GM04504 (cell line): ENCODE measurements around the gene CD27.
A peak's percentile ranks its signal among the peaks of the same experiment; 100 is the strongest.

ENCODE experiments used
- DNase-seq: peaks from one replicate; pipeline ENCODE4 v3.0.0-alpha.2; 2012; ENCODE audit warnings: low read depth

Gene CD27

GRCh38 chr12:6434205-6435140, 10.3 kb upstream of the CD27 start:
- no peak for DNase-seq

DNA sequence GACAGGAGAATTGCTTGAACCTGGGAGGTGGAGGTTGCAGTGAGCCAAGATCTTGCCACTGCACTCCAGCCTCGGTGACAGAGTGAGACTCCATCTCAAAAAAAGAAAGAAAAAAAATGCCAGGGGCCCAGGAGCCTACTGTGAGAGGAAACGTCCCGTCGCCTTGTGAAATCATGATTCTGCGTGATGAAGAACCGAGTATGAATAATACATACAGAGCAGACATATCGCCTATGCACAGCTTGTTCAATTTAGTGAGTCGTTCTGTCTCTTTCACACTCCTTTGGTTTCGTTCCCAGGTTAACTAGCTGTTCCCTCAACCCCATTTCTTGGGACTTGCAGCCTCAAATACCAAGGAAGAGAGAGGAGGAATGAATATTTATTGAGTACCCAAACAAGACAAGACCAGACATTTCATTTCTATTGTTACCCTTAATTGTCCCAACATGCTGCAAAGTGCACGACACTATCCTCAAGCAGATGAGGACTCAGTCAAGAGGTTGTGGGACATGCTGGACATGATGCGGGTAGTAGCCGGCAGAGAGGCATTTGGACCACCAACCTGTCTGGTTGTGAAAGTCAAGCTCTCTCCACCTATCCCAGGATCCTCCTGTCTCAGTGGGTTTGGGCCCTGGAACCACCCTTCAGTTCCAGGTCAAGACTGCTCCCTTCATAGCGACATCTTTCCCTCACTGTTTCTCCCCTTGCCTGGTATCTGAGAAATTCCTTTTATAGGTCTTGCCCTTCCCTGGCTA, 8.6 kb upstream of the CD27 start:
- DNase-seq = peak; percentile 28

- no peak for DNase-seq
Measured at GRCh38 chr12:6437586-6437985, 7.2 kb upstream of the CD27 start.

DNA sequence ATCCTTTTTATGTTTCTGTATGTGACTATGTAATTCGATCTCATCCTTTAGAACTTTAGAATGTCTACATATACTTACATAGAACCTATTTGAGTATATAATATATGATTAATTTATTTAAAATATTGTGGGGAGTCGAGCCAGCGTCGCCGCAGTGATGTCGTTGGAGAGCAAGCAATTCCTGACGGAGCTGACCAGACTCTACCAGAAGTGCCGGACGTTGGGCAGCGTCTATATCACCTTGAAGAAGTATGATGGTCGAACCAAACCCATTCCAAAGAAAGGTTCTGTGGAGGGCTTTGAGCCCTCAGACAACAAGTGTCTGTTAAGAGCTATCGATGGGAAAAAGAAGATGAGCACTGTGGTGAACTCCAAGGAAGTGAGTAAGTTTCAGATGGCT, 6.4 kb upstream of the CD27 start:
- no peak for DNase-seq

GRCh38 chr12:6440391-6440790, 4.4 kb upstream of the CD27 start:
- DNase-seq = no peak

GRCh38 chr12:6442836-6443235, 1.9 kb upstream of the CD27 start:
- DNase-seq = no peak

- DNase-seq = no peak
Measured at GRCh38 chr12:6443361-6443983, 1.3 kb upstream of the CD27 start.

GRCh38 chr12:6444031-6444430, 724 bp upstream of the CD27 start:
- DNase-seq = no peak

DNA sequence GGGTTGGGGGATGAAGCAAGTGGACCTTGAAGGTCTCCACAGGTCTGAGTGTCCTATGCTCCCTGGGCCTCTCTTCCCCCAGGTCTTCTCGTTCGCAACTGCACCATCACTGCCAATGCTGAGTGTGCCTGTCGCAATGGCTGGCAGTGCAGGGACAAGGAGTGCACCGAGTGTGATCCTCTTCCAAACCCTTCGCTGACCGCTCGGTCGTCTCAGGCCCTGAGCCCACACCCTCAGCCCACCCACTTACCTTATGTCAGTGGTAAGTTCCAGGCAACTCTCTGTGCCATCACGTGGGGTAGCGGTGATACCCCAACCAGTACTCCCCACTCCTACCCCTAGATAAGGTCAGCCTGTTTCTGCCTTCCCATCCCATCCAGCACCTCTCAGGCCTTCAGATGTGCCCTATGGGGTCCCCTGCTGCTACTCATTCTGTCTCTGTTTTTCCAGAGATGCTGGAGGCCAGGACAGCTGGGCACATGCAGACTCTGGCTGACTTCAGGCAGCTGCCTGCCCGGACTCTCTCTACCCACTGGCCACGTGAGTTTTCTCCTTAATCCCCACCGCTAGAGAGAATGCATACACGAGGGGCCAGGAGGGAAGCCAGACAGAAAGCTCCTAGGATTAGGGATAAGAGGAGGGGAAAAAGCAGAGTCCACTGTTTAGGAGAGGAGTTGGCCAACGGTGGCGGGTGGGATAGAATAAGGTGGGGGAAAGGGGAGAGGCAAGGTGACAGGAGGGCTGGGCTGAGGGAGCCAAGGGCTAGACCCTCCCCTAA, 5.5 kb downstream of the CD27 start:
- no peak for DNase-seq

DNA sequence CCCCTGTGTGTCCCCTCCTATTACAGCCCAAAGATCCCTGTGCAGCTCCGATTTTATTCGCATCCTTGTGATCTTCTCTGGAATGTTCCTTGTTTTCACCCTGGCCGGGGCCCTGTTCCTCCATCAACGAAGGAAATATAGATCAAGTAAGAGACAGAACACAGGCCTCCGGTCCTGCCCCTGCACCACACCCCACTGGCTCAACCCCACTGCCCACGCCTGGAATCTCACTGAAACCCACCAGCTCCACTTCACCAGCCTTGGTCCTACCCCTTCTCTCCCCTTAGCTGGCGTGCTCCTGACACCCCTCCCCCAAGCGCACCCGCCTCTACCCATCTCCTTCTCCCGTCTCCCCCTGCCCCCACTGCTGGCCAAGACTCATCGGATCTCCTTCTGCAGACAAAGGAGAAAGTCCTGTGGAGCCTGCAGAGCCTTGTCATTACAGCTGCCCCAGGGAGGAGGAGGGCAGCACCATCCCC, 6.2 kb downstream of the CD27 start:
- DNase-seq = no peak

- peak; percentile 69 for DNase-seq
Measured at GRCh38 chr12:6451348-6452244, 6.8 kb downstream of the CD27 start, which contains the start of gene TAPBPL. TAPBPL (plus strand) TSS chr12:6452042; CDS start chr12:6452249, 207 bp downstream.

- DNase-seq = no peak
Measured at GRCh38 chr12:6452245-6452943, 7.6 kb downstream of the CD27 start.

DNA sequence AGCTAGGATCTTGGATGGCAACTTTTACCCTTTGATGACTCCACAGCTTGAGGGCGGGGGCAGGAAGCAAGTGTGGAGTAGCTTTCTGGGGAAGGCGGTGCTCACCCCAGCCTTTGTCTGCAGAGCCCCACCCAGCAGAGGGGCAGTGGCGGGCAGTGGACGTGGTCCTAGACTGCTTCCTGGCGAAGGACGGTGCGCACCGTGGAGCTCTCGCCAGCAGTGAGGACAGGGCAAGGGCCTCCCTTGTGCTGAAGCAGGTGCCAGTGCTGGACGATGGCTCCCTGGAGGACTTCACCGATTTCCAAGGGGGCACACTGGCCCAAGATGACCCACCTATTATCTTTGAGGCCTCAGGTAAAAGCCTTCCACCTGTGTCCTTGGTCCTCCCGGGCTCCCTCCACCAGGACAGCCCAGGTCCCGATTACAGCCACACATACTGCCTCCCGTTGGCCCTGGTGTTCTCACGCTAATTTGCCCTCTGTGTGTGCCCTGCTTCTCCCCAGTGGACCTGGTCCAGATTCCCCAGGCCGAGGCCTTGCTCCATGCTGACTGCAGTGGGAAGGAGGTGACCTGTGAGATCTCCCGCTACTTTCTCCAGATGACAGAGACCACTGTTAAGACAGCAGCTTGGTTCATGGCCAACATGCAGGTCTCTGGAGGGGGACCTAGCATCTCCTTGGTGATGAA, 8.3 kb downstream of the CD27 start:
- no peak for DNase-seq

GRCh38 chr12:6457220-6457945, 12.6 kb downstream of the CD27 start:
- DNase-seq = no peak

DNA sequence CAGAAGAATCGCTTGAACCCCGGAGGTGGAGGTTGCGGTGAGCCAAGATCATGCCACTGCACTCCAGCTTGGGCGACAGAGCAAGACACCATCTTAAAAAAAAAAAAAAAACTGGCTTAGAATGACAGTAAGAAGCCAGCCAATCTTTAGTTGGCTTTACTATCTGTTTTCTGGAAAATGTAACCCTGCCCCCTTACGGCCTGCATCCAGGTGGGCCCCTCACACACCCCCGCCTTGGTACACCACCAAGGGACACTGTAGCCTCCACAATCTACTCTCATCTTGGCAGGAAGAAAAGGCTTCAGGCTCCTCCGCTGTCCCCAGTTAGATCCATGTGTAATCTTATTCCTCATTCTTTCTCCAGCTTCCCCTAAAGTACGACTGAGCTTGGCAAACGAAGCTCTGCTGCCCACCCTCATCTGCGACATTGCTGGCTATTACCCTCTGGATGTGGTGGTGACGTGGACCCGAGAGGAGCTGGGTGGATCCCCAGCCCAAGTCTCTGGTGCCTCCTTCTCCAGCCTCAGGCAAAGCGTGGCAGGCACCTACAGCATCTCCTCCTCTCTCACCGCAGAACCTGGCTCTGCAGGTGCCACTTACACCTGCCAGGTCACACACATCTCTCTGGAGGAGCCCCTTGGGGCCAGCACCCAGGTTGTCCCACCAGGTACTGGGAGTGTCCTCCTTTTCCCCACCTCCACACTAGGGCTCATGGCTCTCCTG, 13.7 kb downstream of the CD27 start:
- DNase-seq = no peak

DNA sequence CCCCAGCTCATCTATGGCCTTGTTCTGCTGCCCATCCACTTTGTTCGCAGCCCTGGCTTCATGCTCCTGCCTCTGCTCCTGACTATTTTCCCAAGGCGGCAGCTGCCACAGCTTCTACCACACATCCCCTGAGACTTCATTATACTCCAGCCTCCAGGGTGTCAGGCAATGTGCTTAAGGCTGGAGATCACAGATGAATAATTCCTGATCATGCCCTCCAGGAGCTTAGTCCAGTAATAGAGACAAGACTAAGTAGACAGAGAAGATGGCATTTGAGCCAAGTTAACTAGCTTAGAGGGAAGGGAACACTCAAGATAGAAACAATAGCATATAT, 14.2 kb downstream of the CD27 start:
- DNase-seq = no peak

DNA sequence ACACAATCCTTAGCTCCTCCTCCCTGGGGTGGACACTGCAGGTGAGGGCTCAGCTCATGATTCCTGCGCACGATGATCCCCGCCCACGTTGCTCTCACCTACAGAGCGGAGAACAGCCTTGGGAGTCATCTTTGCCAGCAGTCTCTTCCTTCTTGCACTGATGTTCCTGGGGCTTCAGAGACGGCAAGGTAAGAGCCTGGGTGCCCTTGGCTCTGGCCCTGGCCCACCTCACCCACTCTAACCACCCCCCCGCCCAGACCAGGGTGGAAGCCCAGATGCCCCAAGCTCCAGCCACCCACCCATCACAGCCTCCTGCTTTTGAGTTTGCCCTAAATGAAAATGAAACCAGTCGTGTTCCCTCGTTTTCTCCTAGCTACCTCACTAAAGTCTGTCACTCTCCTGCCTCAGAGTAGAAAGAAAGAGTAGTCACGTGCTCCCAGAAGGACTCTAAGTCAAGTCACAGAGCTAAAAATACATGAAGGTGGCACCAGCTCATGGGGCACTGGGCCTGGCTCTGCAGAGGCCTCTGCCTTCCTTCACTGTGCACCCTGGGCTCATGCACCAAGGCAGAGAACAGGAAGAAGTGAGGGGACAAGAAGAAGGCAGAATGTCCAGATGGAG, 16.1 kb downstream of the CD27 start:
- no peak for DNase-seq
